ENCODE measurements around the gene RDH13.

Gene RDH13

GRCh38 chr19:55091955-55092354, 29.0 kb upstream of the RDH13 start:
- DNase-seq (ENCODE audit: low read depth in 3 of 3) = no peak

GRCh38 chr19:55091126-55091910, 28.4 kb upstream of the RDH13 start:
- DNase-seq (ENCODE audit: low read depth in 3 of 3) = no peak

- DNase-seq (ENCODE audit: low read depth in 3 of 3) = no peak
Measured at GRCh38 chr19:55090564-55090963, 27.6 kb upstream of the RDH13 start.

- no peak for DNase-seq (ENCODE audit: low read depth in 3 of 3)
Measured at GRCh38 chr19:55089342-55089944, 26.5 kb upstream of the RDH13 start.

- peak; percentile 69 to 79 (median 77) for DNase-seq (ENCODE audit: low read depth in 3 of 3)
Measured at GRCh38 chr19:55088543-55089341, 25.8 kb upstream of the RDH13 start.

GRCh38 chr19:55088021-55088451, 25.1 kb upstream of the RDH13 start:
- DNase-seq (ENCODE audit: low read depth in 3 of 3) = no peak

- DNase-seq (ENCODE audit: low read depth in 3 of 3) = no peak
Measured at GRCh38 chr19:55087542-55087901, 24.6 kb upstream of the RDH13 start.

GRCh38 chr19:55086730-55087541, 24.0 kb upstream of the RDH13 start:
- peak in 1 of 3 donors; percentile 38 for DNase-seq (ENCODE audit: low read depth in 3 of 3)

- no peak for DNase-seq (ENCODE audit: low read depth in 3 of 3)
Measured at GRCh38 chr19:55085923-55086715, 23.2 kb upstream of the RDH13 start.

- DNase-seq (ENCODE audit: low read depth in 3 of 3) = no peak
Measured at GRCh38 chr19:55084416-55084815, 21.5 kb upstream of the RDH13 start.

- DNase-seq (ENCODE audit: low read depth in 3 of 3) = no peak
Measured at GRCh38 chr19:55083004-55083850, 20.3 kb upstream of the RDH13 start.

GRCh38 chr19:55082020-55082851, 19.3 kb upstream of the RDH13 start:
- peak in 2 of 3 donors; percentile 47 to 51 for DNase-seq (ENCODE audit: low read depth in 3 of 3)

- DNase-seq (ENCODE audit: low read depth in 3 of 3) = no peak
Measured at GRCh38 chr19:55081770-55082019, 18.7 kb upstream of the RDH13 start.

GRCh38 chr19:55080968-55081769, 18.2 kb upstream of the RDH13 start:
- DNase-seq (ENCODE audit: low read depth in 3 of 3) = peak; percentile 82 to 87 (median 87)

GRCh38 chr19:55080121-55080967, 17.4 kb upstream of the RDH13 start:
- peak in 2 of 3 donors; percentile 68 to 69 for DNase-seq (ENCODE audit: low read depth in 3 of 3)

- no peak for DNase-seq (ENCODE audit: low read depth in 3 of 3)
Measured at GRCh38 chr19:55079400-55080038, 16.6 kb upstream of the RDH13 start.

GRCh38 chr19:55078996-55079395, 16.0 kb upstream of the RDH13 start:
- no peak for DNase-seq (ENCODE audit: low read depth in 3 of 3)
